Muscle of leg (tissue), 11 donors: Measurements from ENCODE around the gene EDC4. TPM values are rescaled to one million over a fixed set of nuclear protein-coding genes. Genes with fewer than 3 reads are reported as not detected.
A peak's percentile ranks its signal among the peaks of the same experiment; 100 is the strongest.
"Not testable (repeated sequence)": the region's sequence is repeated elsewhere in the genome, so short reads cannot be mapped to it uniquely, and the experiment has no call there.

ENCODE experiments used
- DNase-seq: peaks from one replicate; pipeline ENCODE4 v3.0.0; 2013
- H3K27ac ChIP-seq: one replicate; pipeline ENCODE4 v1.5.1; 2013; ENCODE audit warnings: mild to moderate bottlenecking, low read length, control low read depth
- H3K27me3 ChIP-seq: one replicate; pipeline ENCODE4 v1.6.1; 2013; ENCODE audit warnings: low read length; ENCODE audit not compliant: control insufficient read depth, insufficient read depth
- H3K36me3 ChIP-seq: one replicate; pipeline ENCODE4 v1.6.1; 2013; ENCODE audit warnings: low read length; ENCODE audit not compliant: control insufficient read depth, insufficient read depth
- H3K4me1 ChIP-seq: one replicate; pipeline ENCODE4 v1.6.1; 2013; ENCODE audit warnings: low read length; ENCODE audit not compliant: control insufficient read depth, insufficient read depth
- H3K4me3 ChIP-seq: one replicate; pipeline ENCODE4 v1.5.1; 2013; ENCODE audit warnings: low read length, control low read depth
- H3K9me3 ChIP-seq: replicated peaks from 2 replicates; pipeline ENCODE4 v1.6.1; 2013; ENCODE audit warnings: low read depth, low read length; ENCODE audit not compliant: control insufficient read depth
- WGBS: methylation state at CpG from one replicate; pipeline ENCODE4 v1.1.5; 2013; ENCODE audit warnings: missing lambda C conversion rate; ENCODE audit not compliant: insufficient coverage; 5-methylcytosine and 5-hydroxymethylcytosine counted together
- polyA plus RNA-seq, 8 donors: library from polyadenylated mRNA; unstranded; fragments of 120-200 nt; gene quantifications; one replicate each; pipeline versions ENCODE4 v1.2.1 to v1.2.3, GENCODE V29; 2013; ENCODE audit warnings: inconsistent platforms in 1 of 8, low replicate concordance in 1 of 8; ENCODE audit not compliant: insufficient read length in 8 of 8, insufficient read depth in 1 of 8
- total RNA-seq: library from RNA; stranded (reverse); fragments of 120-200 nt; gene quantifications from one replicate; pipeline ENCODE4 v1.2.4, GENCODE V29; 2013

EDC4 gene
- total and polyA plus RNA-seq, 9 donors, result 56.9 to 124 (median 113) TPM

DNA sequence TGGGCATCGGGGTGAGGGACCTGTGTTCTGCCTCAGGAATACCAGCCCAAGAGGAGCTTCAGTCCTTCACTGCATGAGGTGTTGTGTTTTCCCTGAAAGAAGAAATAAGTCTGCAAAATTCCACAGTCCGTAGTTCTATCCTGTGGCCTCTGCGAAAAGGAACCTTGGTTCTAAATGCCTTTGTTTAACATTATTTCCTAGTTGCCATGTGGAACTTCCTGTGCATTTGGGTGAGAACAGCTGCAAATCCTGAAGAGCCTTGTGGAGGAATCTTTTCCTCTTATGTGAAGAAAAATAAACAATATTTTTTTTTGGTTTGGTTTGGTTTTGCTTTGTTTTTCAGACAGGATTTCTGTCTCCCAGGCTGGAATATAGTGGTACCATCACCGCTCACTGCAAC is 30.0 kb downstream of the EDC4 start:
- Histone ChIP-seq H3K4me1 (peaks cover 11% of the 10 kb centered on the region), H3K27me3 (no peaks in the 10 kb centered on the region), H3K4me3 (no peak overlapping the region), H3K27ac (peak overlapping the region; percentile 45), H3K36me3 (peaks cover 17% of the 10 kb centered on the region), H3K9me3 (no peaks in the 10 kb centered on the region)
- no peak for DNase-seq
- 83% methylated on average over 1 of the region's 4 CpGs for WGBS

DNA sequence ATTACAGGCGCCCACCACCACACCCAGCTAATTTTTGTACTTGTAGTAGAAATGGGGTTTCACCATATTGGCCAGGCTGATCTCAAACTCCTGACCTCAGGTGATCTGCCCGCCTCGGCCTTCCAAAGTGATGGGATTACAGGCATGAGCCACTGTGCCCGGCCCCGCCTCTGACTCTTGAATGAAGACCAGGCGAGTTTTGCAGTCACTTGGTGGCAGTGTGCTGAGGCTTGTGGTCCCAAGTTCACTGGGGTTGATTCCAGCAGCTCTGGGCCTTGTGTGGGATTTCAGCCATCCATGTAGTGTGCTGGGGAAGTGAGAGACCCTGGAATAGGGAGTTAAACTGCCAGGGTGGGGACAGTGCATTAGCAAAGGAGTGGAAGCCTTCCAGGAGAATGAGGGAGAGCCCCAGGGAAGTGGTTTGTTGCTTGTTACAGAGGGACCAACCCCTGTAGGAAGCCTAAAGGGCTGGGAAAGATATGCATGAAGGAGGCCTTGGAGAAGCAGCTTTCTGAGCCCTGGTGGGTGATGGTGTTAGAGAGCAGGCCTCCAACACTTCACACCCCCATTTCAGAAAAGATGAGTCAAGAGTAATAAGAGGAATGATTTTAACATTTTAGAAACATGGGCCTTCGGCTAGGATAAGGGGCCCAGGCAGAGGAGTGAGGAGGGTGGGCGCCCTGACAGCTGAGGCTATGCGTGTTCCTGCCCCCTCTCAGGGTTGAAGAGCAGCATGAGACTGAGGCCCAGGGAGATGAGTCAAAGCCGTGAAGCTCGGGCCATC is 34.7 kb downstream of the EDC4 start:
- peaks cover 11% of the 10 kb centered on the region for H3K4me1 ChIP-seq
- no peak for DNase-seq
- WGBS, result 85% methylated on average over 7 of the region's 11 CpGs
- H3K9me3 ChIP-seq, result no peaks in the 10 kb centered on the region
- H3K27me3 ChIP-seq, result no peaks in the 10 kb centered on the region
- no peak overlapping the region for H3K27ac ChIP-seq
- peaks cover 45% of the 10 kb centered on the region for H3K36me3 ChIP-seq
- H3K4me3 ChIP-seq, result no peak overlapping the region

DNA sequence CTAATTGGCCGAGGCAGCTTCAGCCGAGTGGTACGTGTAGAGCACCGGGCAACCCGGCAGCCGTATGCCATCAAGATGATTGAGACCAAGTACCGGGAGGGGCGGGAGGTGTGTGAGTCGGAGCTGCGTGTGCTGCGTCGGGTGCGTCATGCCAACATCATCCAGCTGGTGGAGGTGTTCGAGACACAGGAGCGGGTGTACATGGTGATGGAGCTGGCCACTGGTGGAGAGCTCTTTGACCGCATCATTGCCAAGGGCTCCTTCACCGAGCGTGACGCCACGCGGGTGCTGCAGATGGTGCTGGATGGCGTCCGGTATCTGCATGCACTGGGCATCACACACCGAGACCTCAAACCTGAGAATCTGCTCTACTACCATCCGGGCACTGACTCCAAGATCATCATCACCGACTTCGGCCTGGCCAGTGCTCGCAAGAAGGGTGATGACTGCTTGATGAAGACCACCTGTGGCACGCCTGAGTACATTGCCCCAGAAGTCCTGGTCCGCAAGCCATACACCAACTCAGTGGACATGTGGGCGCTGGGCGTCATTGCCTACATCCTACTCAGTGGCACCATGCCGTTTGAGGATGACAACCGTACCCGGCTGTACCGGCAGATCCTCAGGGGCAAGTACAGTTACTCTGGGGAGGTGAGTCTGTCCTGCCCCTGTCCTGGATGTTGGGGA is 36.3 kb downstream of the EDC4 start:
- WGBS, result 92% methylated on average over 35 of the region's 36 CpGs
- H3K36me3 ChIP-seq, result peaks cover 43% of the 10 kb centered on the region
- H3K4me1 ChIP-seq, result peaks cover 11% of the 10 kb centered on the region
- H3K27ac ChIP-seq, result peak overlapping the region; percentile 47
- H3K4me3 ChIP-seq, result no peak overlapping the region
- H3K9me3 ChIP-seq, result no peaks in the 10 kb centered on the region
- DNase-seq, result no peak
- no peaks in the 10 kb centered on the region for H3K27me3 ChIP-seq

DNA sequence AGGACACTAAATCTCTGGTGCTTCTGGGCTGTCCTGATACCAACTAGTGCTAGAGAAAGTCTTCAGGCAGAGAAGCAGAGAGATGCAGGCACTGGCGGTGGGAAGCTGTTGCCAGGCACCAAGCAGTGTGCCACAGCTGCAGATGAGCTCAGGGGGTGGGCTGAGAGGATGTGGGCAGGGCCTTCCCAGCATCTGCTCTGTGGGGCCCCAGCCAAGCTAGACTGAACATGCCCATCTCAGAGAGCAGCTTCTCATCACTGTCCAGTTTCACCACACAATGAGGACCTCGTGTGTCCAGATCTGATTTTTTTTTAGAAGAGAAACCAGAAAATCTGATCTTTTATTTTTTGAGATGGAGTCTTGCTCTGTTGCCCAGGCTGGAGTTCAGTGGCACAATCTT is 37.3 kb downstream of the EDC4 start:
- Histone ChIP-seq H3K9me3 (no peaks in the 10 kb centered on the region), H3K4me1 (peaks cover 15% of the 10 kb centered on the region), H3K27ac (peak overlapping the region; percentile 47), H3K4me3 (no peak overlapping the region), H3K27me3 (no peaks in the 10 kb centered on the region), H3K36me3 (peaks cover 43% of the 10 kb centered on the region)
- peak; percentile 83 for DNase-seq
- WGBS, result 73% methylated on average over 2 of the region's 2 CpGs

DNA sequence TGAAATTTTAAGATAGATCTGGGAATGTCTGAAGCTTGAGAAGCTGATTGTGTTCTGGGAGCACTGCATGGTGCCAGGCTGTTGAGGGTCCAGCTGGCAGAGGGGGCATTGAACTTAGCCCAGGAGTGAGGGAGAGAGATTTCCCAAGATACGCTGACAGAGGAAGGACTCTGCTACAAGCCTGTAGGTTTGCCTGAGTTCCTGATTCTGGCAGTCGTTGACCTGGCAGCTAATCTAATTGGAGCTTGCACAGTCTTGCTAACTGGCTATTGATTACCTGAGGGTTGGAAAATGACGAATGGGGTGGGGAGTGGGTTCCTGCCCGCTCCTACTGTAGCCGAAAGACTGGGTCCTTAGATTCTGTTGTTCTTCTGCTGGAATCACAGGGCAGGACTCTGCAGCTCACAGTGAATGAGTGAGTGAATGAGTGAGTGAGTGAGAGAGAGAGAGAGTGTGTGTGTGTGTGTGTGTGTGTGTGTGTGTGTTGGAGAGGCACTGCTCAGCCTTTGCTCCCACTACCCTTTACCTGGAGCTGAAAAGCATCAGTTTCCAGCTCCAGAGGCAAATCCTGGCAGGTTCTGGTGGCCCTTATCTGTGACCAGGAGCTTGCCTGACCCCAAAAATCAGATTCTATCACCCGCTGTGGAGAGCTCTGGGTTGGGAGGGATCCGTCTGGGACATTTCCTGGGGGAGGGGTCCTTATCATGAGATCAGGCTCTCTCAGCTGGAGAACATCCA is 42.1 kb downstream of the EDC4 start:
- DNase-seq, result no peak
- no peak overlapping the region for H3K27ac ChIP-seq
- no peak overlapping the region for H3K4me3 ChIP-seq
- H3K27me3 ChIP-seq, result no peaks in the 10 kb centered on the region
- 63% methylated on average over 2 of the region's 7 CpGs for whole genome bisulfite sequencing
- H3K9me3 ChIP-seq, result no peaks in the 10 kb centered on the region
- H3K36me3 ChIP-seq, result peaks cover 60% of the 10 kb centered on the region
- H3K4me1 ChIP-seq, result peaks cover 56% of the 10 kb centered on the region

DNA sequence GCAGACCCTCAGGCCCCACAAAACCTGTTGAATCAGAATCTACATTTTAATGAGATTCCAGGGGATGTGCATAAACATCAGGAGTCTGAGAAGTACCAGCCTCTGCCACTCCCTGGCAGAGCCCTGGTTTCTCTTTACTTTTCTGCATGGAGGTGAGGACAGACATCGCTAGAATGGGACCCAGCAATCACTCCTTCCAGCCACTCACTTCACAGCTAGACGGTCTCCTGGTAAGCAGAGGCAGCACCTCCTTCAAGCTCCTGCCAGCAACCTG is 42.6 kb downstream of the EDC4 start:
- not testable (repeated sequence) for H3K9me3 ChIP-seq, DNase-seq, H3K27me3 ChIP-seq, H3K27ac ChIP-seq, H3K4me3 ChIP-seq
- Histone ChIP-seq H3K4me1 (peaks cover 53% of the 10 kb centered on the region), H3K36me3 (peaks cover 58% of the 10 kb centered on the region)
- WGBS, result no CpG with 5 or more reads among the region's 2 CpGs

DNA sequence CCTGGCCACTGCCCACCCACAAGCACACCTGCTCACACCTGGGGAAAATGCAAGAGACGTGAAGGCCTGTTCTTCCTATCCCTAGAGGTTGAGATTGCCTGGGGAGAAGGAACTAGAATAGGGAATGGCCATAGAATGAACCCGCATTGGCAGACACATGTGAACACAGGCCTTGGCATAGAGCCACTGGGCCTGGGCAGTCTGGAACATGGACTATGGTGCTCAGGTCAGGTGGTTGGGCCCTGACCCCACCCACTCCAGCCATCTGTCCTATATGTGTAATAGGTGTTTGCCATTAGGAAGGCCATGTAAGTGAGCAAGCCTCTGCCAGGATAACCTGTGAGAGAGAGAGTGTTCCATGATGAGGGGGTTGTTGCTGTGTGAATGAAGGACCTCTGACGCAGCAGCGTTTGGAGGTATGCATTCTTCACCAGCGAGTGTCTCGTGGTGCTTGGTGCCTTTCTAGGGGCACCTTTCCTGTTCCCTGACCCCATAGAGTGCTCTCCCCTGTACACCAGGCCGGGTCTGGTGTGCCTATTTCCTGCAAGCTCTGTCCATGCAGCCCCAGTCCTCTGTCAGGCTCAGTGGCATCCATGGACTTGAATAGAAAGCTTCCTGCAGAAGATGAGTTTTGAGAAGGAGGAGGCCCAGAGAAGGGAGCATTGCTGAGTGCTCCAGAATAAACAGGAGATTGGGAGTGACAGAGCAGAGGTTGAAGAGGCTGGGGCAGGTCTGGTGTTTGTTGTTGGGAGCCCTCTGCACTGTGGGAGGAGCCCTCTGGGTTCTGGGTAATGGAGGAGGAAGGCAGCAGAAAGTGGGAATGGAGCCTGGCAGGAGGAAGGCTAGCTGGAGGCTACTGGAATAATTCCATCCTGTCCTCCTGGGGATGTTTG is 43.2 kb downstream of the EDC4 start:
- peaks cover 55% of the 10 kb centered on the region for H3K36me3 ChIP-seq
- no peak overlapping the region for H3K4me3 ChIP-seq
- DNase-seq, result no peak
- no peaks in the 10 kb centered on the region for H3K27me3 ChIP-seq
- no peaks in the 10 kb centered on the region for H3K9me3 ChIP-seq
- WGBS, result 94% methylated on average over 4 of the region's 7 CpGs
- peaks cover 47% of the 10 kb centered on the region for H3K4me1 ChIP-seq
- no peak overlapping the region for H3K27ac ChIP-seq

DNA sequence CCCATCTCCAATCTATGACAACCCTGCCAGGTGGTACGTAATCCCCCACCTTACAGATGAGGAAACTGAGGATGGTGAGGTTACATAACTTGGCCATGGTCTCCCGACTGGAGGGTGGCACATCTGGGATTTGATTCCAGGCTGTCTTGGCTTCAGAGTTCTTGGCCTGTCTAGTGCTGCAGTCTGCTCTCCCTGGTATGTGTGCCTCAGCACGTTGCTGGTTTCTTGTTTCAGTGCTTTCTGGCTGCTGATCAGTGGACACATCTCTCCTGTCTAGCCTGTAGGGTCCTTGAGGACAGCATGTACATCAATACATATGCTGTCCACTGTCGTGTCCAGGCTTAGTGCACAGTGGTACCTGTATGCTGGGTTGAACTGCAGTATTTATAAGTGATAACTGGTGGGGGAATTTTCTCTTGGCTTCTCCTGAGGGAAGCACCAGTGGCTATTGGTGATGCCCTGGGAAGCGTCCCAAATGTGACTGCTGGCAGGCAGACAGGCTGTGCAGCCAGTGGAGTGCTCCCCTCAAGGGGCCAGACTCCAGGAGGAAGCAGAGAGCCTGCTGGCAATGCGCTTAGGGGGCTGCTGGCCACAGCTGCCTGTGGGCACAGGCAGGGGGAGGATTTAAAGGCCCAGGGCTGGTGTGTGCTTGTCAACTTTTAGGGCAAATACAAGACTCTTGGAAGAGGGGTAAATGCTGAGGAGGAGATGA is 44.4 kb downstream of the EDC4 start:
- 59% methylated on average over 4 of the region's 6 CpGs for WGBS
- Histone ChIP-seq H3K9me3 (no peaks in the 10 kb centered on the region), H3K36me3 (peaks cover 50% of the 10 kb centered on the region), H3K27ac (peak overlapping the region; percentile 78), H3K4me3 (no peak overlapping the region), H3K27me3 (no peaks in the 10 kb centered on the region), H3K4me1 (peaks cover 50% of the 10 kb centered on the region)
- peak; percentile 83 for DNase-seq

DNA sequence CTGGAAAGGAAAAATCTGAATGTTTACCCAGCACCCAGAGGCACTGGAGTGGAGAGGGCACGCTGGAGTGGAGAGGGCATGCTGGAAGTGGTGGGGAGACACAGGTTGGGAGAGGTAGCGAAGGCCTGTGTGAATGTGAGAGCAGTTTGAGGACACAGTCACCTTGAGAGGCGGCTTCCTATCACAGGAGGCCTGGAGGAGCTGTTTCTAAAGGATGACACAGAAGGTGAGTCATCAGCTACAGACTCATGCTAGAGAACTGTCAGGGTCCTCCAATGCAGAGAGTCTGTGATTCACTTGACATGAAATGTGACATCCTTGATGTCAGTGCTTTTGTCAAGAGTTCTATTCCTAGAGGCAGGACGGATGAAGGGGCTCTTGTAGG is 45.0 kb downstream of the EDC4 start:
- Histone ChIP-seq H3K4me3 (no peak overlapping the region), H3K27me3 (no peaks in the 10 kb centered on the region), H3K27ac (peak overlapping the region; percentile 78), H3K9me3 (no peaks in the 10 kb centered on the region), H3K36me3 (peaks cover 52% of the 10 kb centered on the region), H3K4me1 (peaks cover 53% of the 10 kb centered on the region)
- DNase-seq, result no peak
- 88% methylated on average over 4 of the region's 4 CpGs for WGBS
